GM21367 (cell line): ENCODE data around the gene RAP1B.

Source experiments
- ATAC-seq: cut with Tn5 transposase; IDR thresholded peaks from one replicate; pipeline ENCODE4 v1.9.1; 2021; ENCODE audit not compliant: unreplicated experiment

The RAP1B gene

DNA sequence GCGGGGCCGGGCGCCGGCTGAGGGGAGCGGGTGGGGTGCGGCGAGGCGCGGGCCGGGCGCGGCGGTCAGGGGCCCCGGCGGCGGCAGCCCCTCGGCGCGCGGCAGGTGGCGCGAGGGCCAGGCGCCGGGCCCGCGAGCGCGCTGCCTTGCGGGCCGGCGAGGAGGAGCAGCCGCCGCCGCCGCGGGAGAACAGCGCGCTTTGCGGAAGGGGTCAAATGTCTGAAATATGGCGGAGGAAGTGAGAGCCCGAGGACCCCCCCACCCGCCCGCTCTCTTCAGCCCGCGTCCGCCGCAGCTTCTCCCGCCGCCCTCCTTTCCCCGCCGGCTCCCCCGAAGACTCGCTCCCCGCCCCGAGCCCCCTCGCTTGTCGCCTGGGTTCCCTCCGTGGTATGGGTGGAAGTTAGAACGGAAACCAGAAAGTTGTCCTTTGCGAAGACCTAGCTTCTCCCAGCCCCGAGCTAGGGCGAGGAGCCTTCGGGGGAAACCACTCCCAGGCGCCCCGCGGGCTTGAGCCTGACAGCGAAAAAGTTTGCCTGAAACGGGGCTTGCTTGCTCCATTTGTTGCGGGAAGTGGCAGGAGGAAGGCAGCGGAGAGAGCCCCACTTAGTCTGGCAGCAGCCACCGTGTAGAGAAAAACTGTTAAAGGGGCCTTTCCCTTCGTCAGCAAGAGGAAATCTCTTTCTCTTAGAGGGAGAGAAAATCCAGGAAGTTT, 551 bp downstream of the RAP1B start:
- peak; percentile 24 for ATAC-seq

GRCh38 chr12:68611806-68612160, 1.1 kb downstream of the RAP1B start:
- no peak for ATAC-seq

GRCh38 chr12:68612202-68612601, 1.5 kb downstream of the RAP1B start:
- no peak for ATAC-seq

GRCh38 chr12:68612697-68613096, 2.0 kb downstream of the RAP1B start:
- no peak for ATAC-seq

DNA sequence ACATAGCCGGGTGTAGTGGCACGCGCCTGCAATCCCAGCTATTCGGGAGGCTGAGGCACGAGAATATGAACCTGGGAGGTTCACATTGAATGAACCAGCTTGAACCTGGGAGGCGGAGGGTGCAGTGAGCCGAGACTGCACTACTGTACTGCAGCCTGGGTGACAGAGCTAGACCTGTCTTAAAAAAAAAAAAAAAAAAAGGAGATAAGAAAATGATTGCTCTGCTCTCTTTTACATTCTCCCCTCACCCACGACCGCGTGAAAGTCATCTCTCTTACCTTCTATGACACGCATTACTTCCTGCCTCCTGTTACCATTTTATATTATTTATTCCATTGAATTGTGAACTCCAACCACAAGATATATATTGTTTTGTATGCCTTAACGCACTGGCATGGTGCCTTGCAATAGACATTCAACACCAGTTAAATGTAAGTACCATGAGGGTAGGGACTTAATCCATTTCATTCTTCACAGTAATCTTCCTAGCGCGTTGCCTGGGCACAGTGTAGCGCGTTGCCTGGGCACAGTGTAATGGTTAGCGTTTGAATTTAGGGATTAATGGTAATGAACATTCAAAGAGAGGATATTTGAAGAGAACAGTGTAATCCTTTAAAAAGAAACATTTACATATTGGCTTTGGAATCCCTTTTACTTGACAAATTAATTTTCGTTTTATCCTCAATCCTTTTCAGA, 2.7 kb downstream of the RAP1B start:
- no peak for ATAC-seq

DNA sequence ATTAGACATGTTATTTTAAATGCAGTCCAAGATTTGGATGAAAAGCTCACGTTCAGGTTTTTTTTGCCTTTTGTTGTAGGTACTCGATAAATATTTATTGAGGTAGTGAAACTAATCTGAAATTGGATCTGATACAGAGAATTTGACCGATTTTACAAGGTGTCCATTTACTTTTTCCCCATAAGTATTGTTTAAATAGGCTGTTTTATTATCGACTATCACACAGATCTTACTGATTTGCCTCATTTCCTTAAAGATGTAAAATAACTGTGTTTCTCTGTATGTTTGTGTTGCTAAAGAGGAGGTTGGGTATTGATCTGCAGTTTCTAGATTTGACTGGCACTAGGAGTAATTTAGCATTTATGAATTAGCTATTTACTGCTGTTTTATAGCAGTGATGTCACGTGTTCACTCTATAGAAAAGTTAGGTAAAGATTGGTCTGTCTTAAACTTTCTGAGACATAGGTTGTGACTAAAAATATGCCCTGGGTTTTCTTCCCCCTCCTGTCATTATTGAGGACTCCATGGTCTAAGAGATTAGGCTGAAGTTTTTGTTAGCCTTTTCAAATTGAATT, 3.5 kb downstream of the RAP1B start:
- ATAC-seq = no peak

DNA sequence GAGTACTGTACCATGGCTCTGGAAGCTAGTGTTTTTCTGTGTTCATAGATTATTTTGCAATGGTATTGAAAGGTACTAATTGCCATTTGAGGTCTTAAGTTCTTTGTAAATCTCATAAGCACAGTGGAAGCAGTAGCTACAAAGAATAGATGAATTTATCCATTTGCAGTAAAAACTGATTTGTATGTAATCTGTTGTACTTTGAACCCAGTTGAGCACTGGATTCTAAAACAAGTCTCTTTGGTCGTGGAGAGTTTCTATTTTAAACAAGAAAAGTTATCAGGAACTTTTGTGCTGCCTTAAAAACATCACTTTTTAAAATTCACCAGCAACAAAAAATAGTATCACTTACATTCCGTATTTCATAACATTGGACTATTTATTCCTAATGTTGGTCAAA, 4.1 kb downstream of the RAP1B start:
- ATAC-seq = no peak

DNA sequence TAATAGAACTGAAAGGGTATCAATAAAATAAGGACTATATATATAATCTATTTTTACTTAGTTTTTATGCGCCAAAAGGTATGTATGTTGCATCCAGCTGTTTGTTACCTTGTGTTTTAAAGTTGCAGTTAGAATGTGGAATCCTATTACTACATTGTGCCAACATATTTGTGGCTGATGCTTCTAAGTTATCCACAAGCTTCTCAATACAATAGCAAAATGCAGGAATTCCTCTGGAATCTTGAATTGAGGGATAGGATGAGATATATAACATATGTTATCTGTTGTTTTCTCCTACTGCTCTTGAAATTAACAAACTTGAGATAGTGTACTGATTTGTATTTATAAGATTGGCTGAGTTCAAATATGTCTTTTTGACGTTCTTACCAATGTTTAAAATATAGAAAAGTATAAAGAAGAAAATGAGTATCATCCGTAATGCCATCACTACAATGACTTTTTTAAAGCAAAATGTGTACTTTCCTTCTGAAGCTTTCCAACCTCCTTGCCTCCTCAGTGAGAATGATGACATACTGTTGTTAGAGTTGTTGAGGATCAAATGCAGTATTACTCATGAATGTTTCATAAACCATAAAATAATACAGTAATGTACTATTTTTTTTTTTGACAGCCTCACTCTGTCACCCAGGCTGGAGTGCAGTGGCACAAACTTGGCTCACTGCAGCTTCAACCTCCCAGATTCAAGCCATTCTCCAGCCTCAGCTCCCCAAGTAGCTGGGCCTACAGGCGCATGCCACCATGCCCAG, 6.6 kb downstream of the RAP1B start:
- no peak for ATAC-seq

- no peak for ATAC-seq
Observed at GRCh38 chr12:68619541-68619940, 8.8 kb downstream of the RAP1B start.

DNA sequence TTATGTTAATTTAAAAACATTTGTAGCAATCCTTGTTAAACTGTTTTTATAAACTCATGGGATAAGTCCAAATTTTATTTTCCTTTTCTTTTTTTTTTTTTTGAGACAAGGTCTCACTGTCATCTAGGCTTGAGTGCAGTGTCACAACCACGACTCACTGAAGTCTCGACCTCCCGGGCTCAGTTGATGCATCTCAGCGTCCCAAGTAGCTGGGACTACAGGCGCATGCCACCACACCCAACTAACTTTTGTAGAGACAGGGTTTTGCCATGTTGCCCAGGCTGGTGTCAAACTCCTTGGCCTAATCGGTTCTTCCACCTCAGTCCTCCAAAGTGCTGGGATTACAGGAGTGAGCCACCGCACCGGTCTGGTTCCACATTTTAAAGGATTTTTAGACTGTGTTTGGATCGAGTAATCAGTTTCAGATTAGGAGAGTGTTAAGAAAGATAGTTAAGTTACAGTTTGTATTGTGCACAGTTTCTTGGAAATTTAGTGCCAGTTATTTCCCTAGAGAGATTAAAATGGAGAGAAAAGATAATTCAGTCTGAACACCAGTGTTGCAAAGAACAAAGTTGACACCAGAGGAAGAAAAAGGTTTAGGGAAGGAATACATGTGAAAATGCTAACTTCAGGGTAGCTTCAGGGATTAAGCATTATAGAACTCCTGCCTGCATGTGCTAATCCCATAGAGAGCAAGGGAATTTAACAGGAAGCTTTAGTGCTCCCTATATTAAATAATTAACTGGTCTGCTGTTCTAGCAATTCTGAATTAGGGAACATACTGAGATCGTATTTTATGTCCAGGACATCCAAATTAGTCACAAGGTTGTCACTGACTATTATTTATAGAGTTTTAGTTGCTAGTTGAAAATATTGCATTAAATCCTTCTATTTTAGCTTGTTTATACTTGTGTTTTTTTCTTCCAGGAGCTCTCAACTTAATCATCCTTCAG, 10.1 kb downstream of the RAP1B start:
- ATAC-seq = no peak

DNA sequence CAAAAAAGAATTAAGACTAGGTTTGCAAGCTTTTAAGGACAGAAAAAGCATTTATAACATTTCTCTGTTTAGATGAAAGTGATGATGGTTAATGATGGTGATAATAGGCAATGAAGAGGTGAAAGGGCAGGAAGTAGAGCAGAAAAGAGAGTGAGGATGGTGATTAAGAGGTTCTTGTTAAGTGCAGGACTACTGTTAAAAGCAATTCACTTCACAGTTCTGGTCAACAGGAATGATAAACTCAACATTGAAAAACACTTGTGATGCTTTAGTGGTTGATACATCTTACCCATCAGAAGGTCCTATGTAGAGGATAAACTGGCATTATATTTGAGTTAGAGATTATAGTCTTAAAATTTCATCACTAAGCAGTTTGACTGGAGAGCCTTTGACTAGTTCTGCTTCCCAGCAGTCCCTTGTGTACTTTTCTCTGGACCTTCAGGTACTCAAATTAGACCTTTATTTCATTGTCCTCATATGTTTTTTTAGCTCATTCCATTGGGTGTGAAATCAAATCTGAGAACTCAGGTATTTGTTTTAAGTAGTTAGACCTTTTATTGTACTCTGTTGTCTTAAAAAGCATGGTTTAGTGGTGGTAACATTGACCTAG, 10.9 kb downstream of the RAP1B start:
- no peak for ATAC-seq

DNA sequence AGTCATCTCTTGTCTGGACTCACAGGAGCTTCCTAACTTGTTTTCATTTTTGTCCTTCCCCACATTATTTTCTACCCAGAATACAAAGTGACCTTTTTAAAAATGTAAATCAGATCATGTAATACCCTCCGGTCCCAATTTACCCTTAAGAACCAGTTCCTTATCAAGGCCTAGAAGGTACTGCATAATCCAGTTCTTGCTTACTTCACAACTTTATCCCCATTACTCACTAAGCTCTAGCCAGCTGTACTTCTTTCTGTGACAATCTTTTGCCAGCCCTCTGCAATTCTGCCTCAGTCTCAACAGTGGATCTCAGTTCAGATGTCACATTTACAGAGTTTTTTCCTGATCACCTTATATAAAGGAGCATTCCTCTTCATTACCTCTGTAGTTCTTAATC, 11.6 kb downstream of the RAP1B start:
- ATAC-seq = no peak

DNA sequence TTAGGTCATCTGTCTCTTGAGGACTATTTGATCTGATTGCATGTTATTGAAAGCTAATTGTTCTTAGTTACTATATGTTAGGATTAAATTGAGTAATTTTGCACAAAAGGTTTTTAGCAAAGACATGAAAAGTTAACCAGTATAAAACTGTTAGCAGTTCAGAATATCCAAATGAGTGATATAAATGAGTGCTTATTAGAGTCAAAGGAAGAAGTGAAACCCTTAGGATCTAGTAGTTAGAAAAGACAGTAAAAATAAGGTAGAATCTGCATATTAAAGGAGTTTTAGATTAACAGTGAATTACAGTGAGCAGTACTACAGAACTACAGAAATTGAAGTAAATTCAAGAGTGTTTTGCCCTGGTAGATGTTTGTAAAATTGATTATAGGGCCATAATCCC, 12.4 kb downstream of the RAP1B start:
- ATAC-seq = no peak

GRCh38 chr12:68623984-68624383, 13.3 kb downstream of the RAP1B start:
- ATAC-seq = no peak

- ATAC-seq = no peak
Observed at GRCh38 chr12:68624933-68625332, 14.2 kb downstream of the RAP1B start.

DNA sequence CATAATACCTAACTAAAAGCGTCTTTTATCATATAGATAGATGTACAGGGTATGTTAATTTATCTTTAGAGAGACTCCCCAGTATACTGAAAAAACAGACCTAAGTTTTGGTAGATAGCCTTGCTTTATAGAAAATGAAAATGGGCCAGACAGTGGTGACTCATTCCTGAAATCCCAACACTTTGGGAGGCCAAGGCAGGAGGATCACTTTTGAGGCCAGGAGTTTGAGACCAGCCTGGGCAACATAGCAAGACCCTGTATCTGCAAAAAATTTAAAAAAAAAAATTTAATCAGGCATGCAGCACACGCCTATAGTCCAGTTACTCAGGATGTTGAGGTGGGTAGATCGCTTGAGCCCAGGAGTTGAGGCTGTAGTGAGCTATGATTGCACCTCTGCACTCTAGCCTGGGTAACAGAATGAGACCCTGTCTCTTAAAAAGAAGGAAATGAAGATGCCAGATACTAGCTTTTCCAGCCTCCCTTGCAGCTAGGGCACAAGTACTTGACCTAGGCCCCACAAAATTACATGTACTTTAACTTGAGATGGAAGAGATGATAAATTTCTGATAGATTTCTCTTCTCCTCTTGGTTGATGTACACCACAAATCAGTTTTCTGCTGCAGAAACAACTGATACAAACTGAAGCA, 17.1 kb downstream of the RAP1B start:
- no peak for ATAC-seq

DNA sequence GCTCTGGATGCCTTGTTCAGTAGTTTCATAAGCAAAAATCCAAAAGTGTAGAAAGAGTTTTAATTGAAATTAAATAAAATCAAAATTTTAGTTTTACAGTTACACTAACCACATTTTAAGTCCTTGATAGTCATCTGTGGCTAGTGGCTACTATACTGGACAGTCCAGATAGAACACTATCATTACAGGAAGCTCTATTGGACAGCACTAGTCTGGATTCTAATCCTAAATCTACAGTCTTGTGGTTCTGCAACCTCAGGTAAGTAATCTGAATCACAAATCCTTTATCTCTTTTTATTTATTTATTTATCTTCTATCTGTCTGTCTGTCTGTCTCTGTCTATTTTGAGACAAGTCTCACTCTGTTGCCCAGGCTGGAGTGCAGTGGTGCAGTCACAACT, 18.0 kb downstream of the RAP1B start:
- no peak for ATAC-seq

- ATAC-seq = no peak
Observed at GRCh38 chr12:68630050-68630449, 19.4 kb downstream of the RAP1B start.

GRCh38 chr12:68630598-68630997, 19.9 kb downstream of the RAP1B start:
- no peak for ATAC-seq

DNA sequence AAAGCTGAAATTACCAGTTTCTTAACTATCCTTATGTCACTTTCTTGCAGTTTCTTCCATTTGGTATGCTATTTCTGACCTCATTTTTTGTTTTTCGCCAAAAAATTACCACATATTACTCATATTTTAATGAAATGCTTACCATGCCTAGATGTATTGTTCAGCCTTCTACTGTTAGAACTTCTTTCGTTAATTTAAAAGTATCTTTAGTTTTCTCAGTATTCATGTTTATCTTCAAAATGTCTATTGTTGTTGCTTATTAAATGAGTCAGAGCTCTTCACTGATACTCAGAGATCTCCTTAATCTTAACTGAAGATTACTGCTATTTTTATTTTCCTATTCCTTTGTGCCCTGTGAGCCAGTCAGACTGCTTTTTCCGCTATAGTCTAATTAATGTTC, 20.5 kb downstream of the RAP1B start:
- no peak for ATAC-seq
